Measurements from ENCODE around the gene PDE11A. TPM values are rescaled to one million over a fixed set of nuclear protein-coding genes. Genes with fewer than 3 reads are reported as not detected.

Gene PDE11A
- total RNA-seq, 1 experiment from 2014 or later, result 0.61 TPM

- Histone ChIP-seq H3K4me3 (replicated peaks in 1 of 2; ENCODE audit: low read depth in 1 of 2, low read length in 2 of 2) (no peak overlapping the region), H3K9me2 (ENCODE audit: insufficient read depth) (no peaks in the 10 kb centered on the region), H3K4me2 (ENCODE audit: low read length) (no peak overlapping the region), H3K9ac (ENCODE audit: low read length) (no peak overlapping the region), H3K36me3 (ENCODE audit: control insufficient read depth in 1 of 2, insufficient read depth in 2 of 2, low read length in 2 of 2) (no peaks in the 10 kb centered on the region), H3K27me3 (ENCODE audit: insufficient read depth, low read length) (no peaks in the 10 kb centered on the region), H3K4me1 (ENCODE audit: control insufficient read depth in 1 of 2, insufficient read depth in 2 of 2, low read length in 2 of 2) (no peaks in the 10 kb centered on the region), H3K9me3 (ENCODE audit: control insufficient read depth in 1 of 2, insufficient read depth in 1 of 2, low read depth in 1 of 2, low read length in 2 of 2) (no peaks in the 10 kb centered on the region), H2AFZ (ENCODE audit: low read depth, low read length, poor library complexity, severe bottlenecking) (no peak overlapping the region), H3K79me2 (ENCODE audit: insufficient read depth, low read length) (no peaks in the 10 kb centered on the region), H3K27ac (ENCODE audit: low read depth, low read length) (no peak overlapping the region), H4K20me1 (ENCODE audit: insufficient read depth) (no peaks in the 10 kb centered on the region)
- ChIA-PET CTCF (interaction anchor here (1.5 kb wide), 1 partner anchor 10 kb away, joined by 3 read pairs; no protein-coding TSS in a partner anchor), RAD21 (ENCODE audit: low non-redundant PET in 1 of 2, low total read pairs in 2 of 2, uncharacterized antibody in 2 of 2, unreplicated experiment in 2 of 2) (no interaction called here), POLR2A (no interaction called here)
- DNase-seq (ENCODE audit: low read depth, low spot score) (no peak), ATAC-seq (no peak)
- intact Hi-C loops (cut with micrococcal nuclease), result no loop called here
- TF ChIP-seq TCF7L2 (IDR thresholded peaks at IDR 0.05; ENCODE audit: borderline replicate concordance, extremely low read depth, insufficient read depth, insufficient read length), result no peak
- no peak for TF ChIP-seq ELF1 (IDR thresholded peaks at IDR 0.05; ENCODE audit: borderline replicate concordance, low read depth)
- TF ChIP-seq CBX3 (IDR thresholded peaks at IDR 0.05; ENCODE audit: low read depth), result no peak
- TF ChIP-seq JUND (IDR thresholded peaks at IDR 0.05), result no peak
- no peak for TF ChIP-seq POLR2A (IDR thresholded peaks at IDR 0.05; ENCODE audit: borderline replicate concordance, extremely low read depth, insufficient read depth, insufficient read length)
- no peak for TF ChIP-seq REST (IDR thresholded peaks at IDR 0.05; ENCODE audit: low read depth)
- TF ChIP-seq EZH2phosphoT487 (IDR thresholded peaks at IDR 0.05; ENCODE audit: borderline replicate concordance), result no peak
- TF ChIP-seq EGR1 (IDR thresholded peaks at IDR 0.05; ENCODE audit: low read depth), result no peak
- TF ChIP-seq EZH2 (IDR thresholded peaks at IDR 0.05), result no peak
- TF ChIP-seq SRF (IDR thresholded peaks at IDR 0.05; ENCODE audit: low read depth), result no peak
- TF ChIP-seq CEBPB (IDR thresholded peaks at IDR 0.05; ENCODE audit: low read depth), result no peak
- no peak for TF ChIP-seq CTCF (IDR thresholded peaks at IDR 0.05 in 2 of 3, conservative IDR thresholded peaks at IDR 0.05 in 1 of 3; ENCODE audit: borderline replicate concordance in 1 of 3, insufficient read depth in 1 of 3, low read depth in 2 of 3, low read length in 2 of 3)
- no peak for TF ChIP-seq MAX (IDR thresholded peaks at IDR 0.05)
- TF ChIP-seq FOSL1 (IDR thresholded peaks at IDR 0.05; ENCODE audit: low read depth), result no peak
- no peak for TF ChIP-seq POLR2AphosphoS5 (IDR thresholded peaks at IDR 0.05; ENCODE audit: low read depth, low read length)
- TF ChIP-seq ZBTB33 (IDR thresholded peaks at IDR 0.05; ENCODE audit: extremely low read depth, insufficient replicate concordance, low read length), result no peak
- no peak for TF ChIP-seq RAD21 (IDR thresholded peaks at IDR 0.05; ENCODE audit: low read depth)
- no peak for TF ChIP-seq YY1 (IDR thresholded peaks at IDR 0.05; ENCODE audit: extremely low read depth, insufficient replicate concordance, low read depth, low read length)
- no peak for TF ChIP-seq ZNF274 (IDR thresholded peaks at IDR 0.05; ENCODE audit: low read depth, low read length)
- BruUV-seq (replicated peaks), result no TSS peak
These were observed 176.0 kb downstream of the PDE11A start for GRCh38 chr2:177896587-177896986.
